Urothelium cell line (cell line): ENCODE results near the gene DLGAP4.

Source experiments
- DNase-seq: peaks from one replicate; pipeline ENCODE4 v3.0.0; 2011; ENCODE audit warnings: low spot score, mixed read lengths
- FAIRE-seq: peaks from 2 replicates; lab custom pipeline; 2011; peaks lifted over from hg19 to GRCh38; lab: Jason Lieb, UNC

Gene DLGAP4

GRCh38 chr20:36399147-36399968 is 93.2 kb downstream of the DLGAP4 start:
- DNase-seq, result peak; percentile 80
- FAIRE-seq, result peak; percentile 40

- DNase-seq (no peak), FAIRE-seq (no peak)
Observed at GRCh38 chr20:36399969-36400545, 93.9 kb downstream of the DLGAP4 start.

- FAIRE-seq (no peak), DNase-seq (no peak)
Observed at GRCh38 chr20:36400909-36401735, 95.0 kb downstream of the DLGAP4 start.

- no peak for FAIRE-seq
Observed at GRCh38 chr20:36402708-36403107, 96.6 kb downstream of the DLGAP4 start.

GRCh38 chr20:36404435-36404978 is 98.4 kb downstream of the DLGAP4 start:
- FAIRE-seq (no peak), DNase-seq (no peak)

More at GRCh38 chr20:36402708-36403107, 96.6 kb downstream of the DLGAP4 start:
- DNase-seq, result no peak

- no peak for FAIRE-seq
- no peak for DNase-seq
Observed at GRCh38 chr20:36405255-36405654, 99.1 kb downstream of the DLGAP4 start.

- FAIRE-seq (no peak), DNase-seq (no peak)
Observed at GRCh38 chr20:36407199-36407733, 101.1 kb downstream of the DLGAP4 start.

- peak; percentile 41 for DNase-seq
- no peak for FAIRE-seq
Observed at GRCh38 chr20:36408219-36408618, 102.1 kb downstream of the DLGAP4 start.

- no peak for DNase-seq
- no peak for FAIRE-seq
Observed at GRCh38 chr20:36411861-36412454, 105.8 kb downstream of the DLGAP4 start.

GRCh38 chr20:36415475-36416002 is 109.4 kb downstream of the DLGAP4 start:
- FAIRE-seq (no peak), DNase-seq (no peak)

- DNase-seq (no peak), FAIRE-seq (no peak)
Observed at GRCh38 chr20:36418711-36419110, 112.6 kb downstream of the DLGAP4 start.

GRCh38 chr20:36421641-36422040 is 115.5 kb downstream of the DLGAP4 start:
- FAIRE-seq (peak; percentile 46), DNase-seq (no peak)

- DNase-seq (no peak), FAIRE-seq (no peak)
Observed at GRCh38 chr20:36424314-36424713, 118.2 kb downstream of the DLGAP4 start.

GRCh38 chr20:36425166-36425565 is 119.0 kb downstream of the DLGAP4 start:
- no peak for DNase-seq
- no peak for FAIRE-seq

- DNase-seq (no peak), FAIRE-seq (no peak)
Observed at GRCh38 chr20:36431604-36432003, 125.5 kb downstream of the DLGAP4 start.

GRCh38 chr20:36432096-36432495 is 126.0 kb downstream of the DLGAP4 start:
- FAIRE-seq (no peak), DNase-seq (no peak)

GRCh38 chr20:36434383-36434782 is 128.2 kb downstream of the DLGAP4 start:
- DNase-seq (no peak), FAIRE-seq (no peak)

GRCh38 chr20:36435124-36435523 is 129.0 kb downstream of the DLGAP4 start:
- DNase-seq (no peak), FAIRE-seq (no peak)

GRCh38 chr20:36435592-36436541 is 129.7 kb downstream of the DLGAP4 start:
- no peak for DNase-seq
- FAIRE-seq, result no peak
